Measurements from ENCODE around the gene MAOB.

Gene MAOB

DNA sequence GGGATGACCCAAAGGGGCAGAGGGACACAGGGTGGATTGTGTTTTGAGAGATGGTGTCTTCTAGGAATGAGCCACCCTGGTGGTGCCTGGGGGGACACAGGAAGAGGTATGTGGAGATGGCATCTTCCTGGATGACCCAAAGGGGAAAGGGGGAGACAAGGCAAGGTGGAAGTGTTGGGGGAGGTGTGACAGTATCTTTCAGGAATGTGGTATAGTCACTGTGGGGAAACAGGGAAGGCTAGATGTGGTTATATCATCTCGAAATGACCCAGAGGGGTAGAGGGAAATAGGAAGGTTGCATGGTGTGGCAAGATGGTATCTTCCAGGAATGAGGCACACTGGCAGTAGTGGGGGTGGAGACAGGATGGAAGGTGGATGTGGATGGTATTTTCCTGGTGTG lies 163.3 kb downstream of the MAOB start:
- in situ Hi-C loops (cut with MboI; ENCODE audit: low sequenced_read_pairs) = no loop called here

DNA sequence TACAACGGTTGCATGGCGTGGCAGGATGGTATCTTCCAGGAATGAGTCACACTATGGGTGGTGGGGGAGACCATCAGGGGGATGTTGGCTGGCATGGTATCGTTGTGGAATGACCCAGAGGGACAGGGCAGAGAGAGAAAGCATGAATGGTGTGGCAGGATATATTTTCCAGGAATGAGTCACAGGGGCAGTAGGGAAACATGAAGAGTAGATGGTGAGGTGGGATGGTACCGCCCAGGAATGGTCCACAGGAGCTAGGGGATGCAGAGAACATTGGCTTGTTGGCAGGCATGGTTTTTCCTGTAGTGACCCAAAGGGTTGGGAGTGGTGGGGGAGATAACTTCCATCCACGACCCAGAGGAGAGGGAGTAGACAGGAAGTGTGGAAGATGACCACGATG lies 163.7 kb downstream of the MAOB start:
- in situ Hi-C loops (cut with MboI; ENCODE audit: low sequenced_read_pairs) = no loop called here

GRCh38 chrX:43718081-43718480 lies 164.2 kb downstream of the MAOB start:
- in situ Hi-C loops (cut with MboI; ENCODE audit: low sequenced_read_pairs) = no loop called here

GRCh38 chrX:43717161-43717560 lies 165.1 kb downstream of the MAOB start:
- in situ Hi-C loops (cut with MboI; ENCODE audit: low sequenced_read_pairs) = no loop called here

- in situ Hi-C loops (cut with MboI; ENCODE audit: low sequenced_read_pairs) = no loop called here
Measured at GRCh38 chrX:43716696-43717095, 165.6 kb downstream of the MAOB start.
